ENCODE data around the gene OR2AG2. TPM values are rescaled to one million over a fixed set of nuclear protein-coding genes. Genes with fewer than 3 reads are reported as not detected.

OR2AG2 gene
- polyA plus RNA-seq, 1 donor from 2014 or later = not detected

- H4K20me1 ChIP-seq (ENCODE audit: insufficient read depth) = no peaks in the 10 kb centered on the region
- H3K27me3 ChIP-seq (ENCODE audit: insufficient read depth, low read depth, low read length) = no peaks in the 10 kb centered on the region
- TF ChIP-seq CTCF (IDR thresholded peaks at IDR 0.05; ENCODE audit: poor library complexity, severe bottlenecking) (no peak), MXI1 (conservative IDR thresholded peaks at IDR 0.05; ENCODE audit: poor library complexity, severe bottlenecking) (no peak), RAD21 (conservative IDR thresholded peaks at IDR 0.05) (peak; percentile 16)
- no peak overlapping the region for H3K9ac ChIP-seq (ENCODE audit: low read length)
- no peaks in the 10 kb centered on the region for H3K36me3 ChIP-seq (ENCODE audit: insufficient read depth, low read length)
- H3K9me3 ChIP-seq (ENCODE audit: low read length) = peaks cover 5% of the 10 kb centered on the region
- H3K4me3 ChIP-seq (ENCODE audit: low read length) = no peak overlapping the region
- no peak overlapping the region for H3K27ac ChIP-seq (ENCODE audit: low read length)
- no peak overlapping the region for H2AFZ ChIP-seq (ENCODE audit: low read depth, low read length)
- no peaks in the 10 kb centered on the region for H3K79me2 ChIP-seq (replicated peaks; ENCODE audit: insufficient read depth, low read length)
- H3K9me2 ChIP-seq (ENCODE audit: insufficient read depth, low read length) = no peaks in the 10 kb centered on the region
- H3K4me2 ChIP-seq (ENCODE audit: low read length) = no peak overlapping the region
- H3F3A ChIP-seq (ENCODE audit: insufficient read depth, low read length, poor library complexity, severe bottlenecking) = no peaks in the 10 kb centered on the region
Observed at GRCh38 chr11:6817694-6818093, 45.9 kb upstream of the OR2AG2 start.

GRCh38 chr11:6813656-6814055 is 41.9 kb upstream of the OR2AG2 start:
- Histone ChIP-seq H2AFZ (ENCODE audit: low read depth, low read length) (no peak overlapping the region), H3K79me2 (replicated peaks; ENCODE audit: insufficient read depth, low read length) (no peaks in the 10 kb centered on the region), H3K27me3 (ENCODE audit: insufficient read depth, low read depth, low read length) (no peaks in the 10 kb centered on the region), H3K9me3 (ENCODE audit: low read length) (no peaks in the 10 kb centered on the region), H3K4me2 (ENCODE audit: low read length) (no peak overlapping the region), H4K20me1 (ENCODE audit: insufficient read depth) (no peaks in the 10 kb centered on the region), H3K9me2 (ENCODE audit: insufficient read depth, low read length) (no peaks in the 10 kb centered on the region), H3K27ac (ENCODE audit: low read length) (no peak overlapping the region), H3K36me3 (ENCODE audit: insufficient read depth, low read length) (no peaks in the 10 kb centered on the region), H3F3A (ENCODE audit: insufficient read depth, low read length, poor library complexity, severe bottlenecking) (no peaks in the 10 kb centered on the region), H3K4me3 (ENCODE audit: low read length) (no peak overlapping the region), H3K9ac (ENCODE audit: low read length) (no peak overlapping the region)
- TF ChIP-seq EP300 (conservative IDR thresholded peaks at IDR 0.05; ENCODE audit: poor library complexity, severe bottlenecking) (no peak), MXI1 (conservative IDR thresholded peaks at IDR 0.05; ENCODE audit: poor library complexity, severe bottlenecking) (no peak), POLR2AphosphoS5 (IDR thresholded peaks at IDR 0.05) (no peak), EZH2 (IDR thresholded peaks at IDR 0.05; ENCODE audit: borderline replicate concordance, insufficient read depth, low read length, poor library complexity, severe bottlenecking) (no peak), REST (IDR thresholded peaks at IDR 0.05; ENCODE audit: borderline replicate concordance) (no peak), CTCF (IDR thresholded peaks at IDR 0.05; ENCODE audit: poor library complexity, severe bottlenecking) (no peak)

Measured in neural cell (in vitro differentiated cells).